ENCODE measurements around the gene HRCT1.
A peak's percentile ranks its signal among the peaks of the same experiment; 100 is the strongest.

DNA sequence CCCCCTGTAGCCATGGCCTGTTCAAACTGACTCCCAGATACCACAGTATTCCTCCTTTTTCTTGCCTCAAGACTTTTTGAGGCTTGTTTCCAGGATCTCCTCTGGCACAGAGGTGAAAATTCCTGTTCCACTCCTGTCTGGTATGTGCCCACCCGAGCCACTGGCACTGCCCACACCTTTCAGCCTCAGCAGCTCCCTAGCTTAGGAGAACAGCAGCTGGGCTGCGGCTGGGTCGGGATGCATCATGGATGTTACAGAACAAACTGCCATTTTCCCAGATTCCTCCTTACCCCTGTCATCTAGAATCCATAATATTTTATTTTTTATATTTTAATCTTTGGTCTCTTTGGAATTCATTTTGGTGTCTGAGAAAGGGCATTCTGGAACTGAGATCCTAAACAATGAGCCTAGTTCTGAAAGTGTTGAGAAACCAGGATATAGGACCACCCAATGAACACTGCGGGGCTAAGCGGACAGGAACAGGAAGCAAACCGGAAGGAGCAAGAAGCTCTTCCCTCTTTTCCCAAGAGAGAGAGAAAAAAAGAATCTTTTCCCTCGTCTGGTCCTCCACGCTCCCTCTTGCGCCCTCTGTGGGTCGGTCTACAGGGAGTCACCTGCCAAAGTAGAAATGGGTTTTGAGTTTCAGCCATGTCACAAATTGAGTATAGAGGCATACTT lies 39.5 kb downstream of the HRCT1 start:
- TF ChIP-seq, protein P1, sequence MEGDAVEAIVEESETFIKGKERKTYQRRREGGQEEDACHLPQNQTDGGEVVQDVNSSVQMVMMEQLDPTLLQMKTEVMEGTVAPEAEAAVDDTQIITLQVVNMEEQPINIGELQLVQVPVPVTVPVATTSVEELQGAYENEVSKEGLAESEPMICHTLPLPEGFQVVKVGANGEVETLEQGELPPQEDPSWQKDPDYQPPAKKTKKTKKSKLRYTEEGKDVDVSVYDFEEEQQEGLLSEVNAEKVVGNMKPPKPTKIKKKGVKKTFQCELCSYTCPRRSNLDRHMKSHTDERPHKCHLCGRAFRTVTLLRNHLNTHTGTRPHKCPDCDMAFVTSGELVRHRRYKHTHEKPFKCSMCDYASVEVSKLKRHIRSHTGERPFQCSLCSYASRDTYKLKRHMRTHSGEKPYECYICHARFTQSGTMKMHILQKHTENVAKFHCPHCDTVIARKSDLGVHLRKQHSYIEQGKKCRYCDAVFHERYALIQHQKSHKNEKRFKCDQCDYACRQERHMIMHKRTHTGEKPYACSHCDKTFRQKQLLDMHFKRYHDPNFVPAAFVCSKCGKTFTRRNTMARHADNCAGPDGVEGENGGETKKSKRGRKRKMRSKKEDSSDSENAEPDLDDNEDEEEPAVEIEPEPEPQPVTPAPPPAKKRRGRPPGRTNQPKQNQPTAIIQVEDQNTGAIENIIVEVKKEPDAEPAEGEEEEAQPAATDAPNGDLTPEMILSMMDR (IDR thresholded peaks at IDR 0.05 in 2 of 3, conservative IDR thresholded peaks at IDR 0.05 in 1 of 3; ENCODE audit: borderline replicate concordance in 1 of 3, insufficient read depth in 1 of 3, low read depth in 2 of 3, low read length in 2 of 3) = peak; percentile 84 to 96 (median 88)
- no peak for TF ChIP-seq EGR1 (IDR thresholded peaks at IDR 0.05; ENCODE audit: low read depth)
- TF ChIP-seq YY1 (IDR thresholded peaks at IDR 0.05; ENCODE audit: extremely low read depth, insufficient replicate concordance, low read depth, low read length) = peak; percentile 84

All from HCT116 (cell line).